CD4-positive, alpha-beta T cell (primary cell): Measurements from ENCODE around the gene MYO18A. TPM values are rescaled to one million over a fixed set of nuclear protein-coding genes. Genes with fewer than 3 reads are reported as not detected.
A peak's percentile ranks its signal among the peaks of the same experiment; 100 is the strongest.

Experiments used
- ATAC-seq: fragments of 200-7000 bp; cut with Tn5 transposase; one replicate; pipeline ENCODE4 v1.10.0; 2022; ENCODE audit warnings: mild to moderate bottlenecking; ENCODE audit not compliant: poor library complexity
- CTCF ChIA-PET: fragments of 350-600 bp; sonication (Branson Sonifier 250); formaldehyde crosslinking; loops from one replicate; lab custom pipeline; 2021; ENCODE audit warnings: antibody characterized with exemption, inconsistent platforms; lab: Charles Lee
- POLR2A ChIA-PET: fragments of 350-600 bp; sonication (Branson Sonifier 250); formaldehyde crosslinking; loops from one replicate; lab custom pipeline; 2021; ENCODE audit warnings: antibody characterized with exemption, inconsistent platforms; lab: Charles Lee
- DNase-seq, 14 experiments: peaks; one replicate each; pipeline ENCODE4 v3.0.0-alpha.2; 2013 to 2020; ENCODE audit warnings: mixed read lengths in 2 of 14
- H3K27ac ChIP-seq, 2 donors: one replicate each; pipeline versions ENCODE4 v1.5.1 to v1.7.0; 2013; ENCODE audit warnings: low read length in 2 of 2, low read depth in 1 of 2, mild to moderate bottlenecking in 1 of 2
- H3K27me3 ChIP-seq, 2 experiments: 1 replicate in 1 of 2; 2 replicates in 1 of 2; pipeline versions ENCODE4 v1.6.1 to v1.7.0; 2013; ENCODE audit warnings: low read length in 2 of 2, control low read depth in 1 of 2, mild to moderate bottlenecking in 1 of 2, moderate library complexity in 1 of 2; ENCODE audit not compliant: insufficient read depth in 2 of 2, control insufficient read depth in 1 of 2
- H3K36me3 ChIP-seq: one replicate; pipeline ENCODE4 v1.6.1; 2013; ENCODE audit warnings: low read length, control low read depth; ENCODE audit not compliant: insufficient read depth
- H3K4me1 ChIP-seq: one replicate; pipeline ENCODE4 v1.6.1; 2013; ENCODE audit warnings: low read length, control low read depth; ENCODE audit not compliant: insufficient read depth
- H3K4me3 ChIP-seq: one replicate; pipeline ENCODE4 v1.5.1; 2013; ENCODE audit warnings: mild to moderate bottlenecking, low read length, moderate library complexity
- H3K9me3 ChIP-seq, 2 experiments: 1 replicate in 1 of 2; 2 replicates in 1 of 2; pipeline versions ENCODE4 v1.6.1 to v1.7.0; 2013; ENCODE audit warnings: low read length in 2 of 2, mild to moderate bottlenecking in 2 of 2, control low read depth in 1 of 2, moderate library complexity in 1 of 2; ENCODE audit not compliant: control insufficient read depth in 1 of 2, insufficient read depth in 1 of 2
- H3K27ac Mint-ChIP-seq: one replicate; pipeline ENCODE4 v1.8.0; 2020; ENCODE audit warnings: mixed read lengths
- H3K27me3 Mint-ChIP-seq: one replicate; pipeline ENCODE4 v1.8.0; 2021; ENCODE audit warnings: mixed read lengths
- H3K36me3 Mint-ChIP-seq: one replicate; pipeline ENCODE4 v1.8.0; 2021; ENCODE audit warnings: low read depth, mixed read lengths
- H3K4me1 Mint-ChIP-seq: one replicate; pipeline ENCODE4 v1.8.0; 2021; ENCODE audit warnings: low read depth, mixed read lengths
- H3K4me3 Mint-ChIP-seq: one replicate; pipeline ENCODE4 v1.8.0; 2020; ENCODE audit warnings: mild to moderate bottlenecking, mixed read lengths
- H3K9me3 Mint-ChIP-seq: one replicate; pipeline ENCODE4 v1.8.0; 2020; ENCODE audit warnings: mixed read lengths
- CTCF ChIP-seq: fragments of 200-600 bp; IDR thresholded peaks from one replicate; pipeline ENCODE4 v1.8.0; 2022; ENCODE audit warnings: antibody characterized with exemption, mild to moderate bottlenecking
- intact Hi-C, 2 experiments: fragments of 100-400 bp; cut with DNase I in 1 of 2; cut with micrococcal nuclease in 1 of 2; formaldehyde crosslinking; loops; one replicate each; pipeline versions ENCODE4 v1.15.1 to v1.9.0; 2023 to 2025; cut with DNase I, micrococcal nuclease
- total RNA-seq, 174 experiments: library from RNA in 2 of 174; stranded (reverse) in 2 of 174; gene quantifications; one replicate each; pipeline ENCODE4 v1.2.3 and lab custom pipeline; 2021 to 2026

Gene MYO18A
- total RNA-seq, 2 experiments from 2014 or later, result 87.0 to 90.1 TPM

DNA sequence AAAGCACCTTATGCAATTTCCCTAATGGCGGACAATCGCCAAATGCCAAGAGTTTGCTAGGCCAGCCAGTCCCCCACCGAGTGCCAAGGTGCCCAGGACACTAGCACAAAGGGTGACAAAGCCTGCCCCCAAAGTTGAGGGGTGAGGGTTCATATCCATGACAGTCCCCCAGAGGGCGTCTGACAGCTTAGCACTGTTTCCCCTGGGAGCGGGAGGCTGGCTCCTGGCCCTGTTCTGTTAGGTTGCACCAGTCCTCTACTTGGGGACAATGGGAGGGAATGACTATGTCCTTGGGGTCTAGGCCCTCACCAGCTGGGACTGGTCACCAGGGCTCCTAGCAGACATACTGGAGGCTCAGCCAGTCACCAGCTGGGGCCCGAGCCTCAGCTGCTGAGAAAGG is 66.9 kb downstream of the MYO18A start:
- H3K27me3 Mint-ChIP-seq, result no peaks in the 10 kb centered on the region
- peaks cover 10% of the 10 kb centered on the region for H3K4me1 Mint-ChIP-seq
- Histone ChIP-seq H3K27ac (no peak overlapping the region), H3K9me3 (no peaks in the 10 kb centered on the region), H3K36me3 (peaks cover 88% of the 10 kb centered on the region), H3K4me1 (peaks cover 11% of the 10 kb centered on the region), H3K27me3 (no peaks in the 10 kb centered on the region), H3K4me3 (no peak overlapping the region)
- no peak overlapping the region for H3K27ac Mint-ChIP-seq
- ChIA-PET POLR2A (no interaction called here), CTCF (interaction anchor here (0.9 kb wide), 1 partner anchor 148 kb away, joined by 3 read pairs; no protein-coding TSS in a partner anchor)
- DNase-seq, result no peak
- no peak for TF ChIP-seq CTCF
- intact Hi-C loops, result loop anchor here (10.0 kb wide), 1 partner anchor 349 kb away; no protein-coding TSS in a partner anchor
- ATAC-seq, result no peak
- peaks cover 64% of the 10 kb centered on the region for H3K36me3 Mint-ChIP-seq
- H3K4me3 Mint-ChIP-seq, result no peak overlapping the region
- H3K9me3 Mint-ChIP-seq, result no peaks in the 10 kb centered on the region

GRCh38 chr17:29112771-29113295 is 67.4 kb downstream of the MYO18A start:
- H3K27me3 ChIP-seq, result no peaks in the 10 kb centered on the region
- no peak overlapping the region for H3K27ac Mint-ChIP-seq

GRCh38 chr17:29111816-29112499 is 68.2 kb downstream of the MYO18A start:
- H3K36me3 ChIP-seq, result peaks cover 91% of the 10 kb centered on the region
- peaks cover 4% of the 10 kb centered on the region for H3K4me1 ChIP-seq
- H3K9me3 Mint-ChIP-seq, result no peaks in the 10 kb centered on the region
- no peaks in the 10 kb centered on the region for H3K9me3 ChIP-seq
- ChIA-PET CTCF (interaction anchor here (0.6 to 1.8 kb wide), 5 partner anchors 17 to 380 kb away, joined by 3 to 12 read pairs (median 3); no protein-coding TSS in a partner anchor), POLR2A (interaction anchor here (1.0 kb wide), 1 partner anchor 146 kb away, joined by 4 read pairs; no protein-coding TSS in a partner anchor)
- peaks cover 72% of the 10 kb centered on the region for H3K36me3 Mint-ChIP-seq
- H3K4me3 ChIP-seq, result no peak overlapping the region
- ATAC-seq, result peak; percentile 85
- H3K4me1 Mint-ChIP-seq, result peaks cover 5% of the 10 kb centered on the region
- intact Hi-C loops, result loop anchor here (1.0 to 10.0 kb wide), 2 partner anchors 147 to 347 kb away; no protein-coding TSS in a partner anchor
- TF ChIP-seq CTCF, result peak; percentile 63
- no peaks in the 10 kb centered on the region for H3K27me3 ChIP-seq
- no peak overlapping the region for H3K27ac Mint-ChIP-seq
- H3K27ac ChIP-seq, result no peak overlapping the region
- H3K27me3 Mint-ChIP-seq, result no peaks in the 10 kb centered on the region
- no peak overlapping the region for H3K4me3 Mint-ChIP-seq
- DNase-seq, result peak; percentile 37 to 76 (median 62)

More at GRCh38 chr17:29112771-29113295, 67.4 kb downstream of the MYO18A start:
- Mint-ChIP-seq H3K4me3 (no peak overlapping the region), H3K27me3 (no peaks in the 10 kb centered on the region), H3K9me3 (no peaks in the 10 kb centered on the region), H3K36me3 (peaks cover 69% of the 10 kb centered on the region), H3K4me1 (peaks cover 10% of the 10 kb centered on the region)
- ChIA-PET POLR2A (no interaction called here), CTCF (interaction anchor here (1.3 to 1.8 kb wide), 2 partner anchors 145 to 147 kb away, joined by 4 to 12 read pairs; no protein-coding TSS in a partner anchor)
- no peak for ATAC-seq
- H3K9me3 ChIP-seq, result no peaks in the 10 kb centered on the region
- H3K4me1 ChIP-seq, result peaks cover 11% of the 10 kb centered on the region
- intact Hi-C loops, result loop anchor here (10.0 kb wide), 1 partner anchor 348 kb away; no protein-coding TSS in a partner anchor
- no peak overlapping the region for H3K27ac ChIP-seq
- no peak for TF ChIP-seq CTCF
- H3K36me3 ChIP-seq, result peaks cover 90% of the 10 kb centered on the region
- no peak for DNase-seq
- no peak overlapping the region for H3K4me3 ChIP-seq
